MM.1S (cell line): ENCODE results near the gene IL6ST.

Experiments used
- DNase-seq: peaks from one replicate; pipeline ENCODE4 v3.0.0-alpha.2; 2015
- H2AFZ ChIP-seq: fragments of 300-600 bp; sonication (generic); 2 replicates; pipeline ENCODE4 v1.6.0; 2016; ENCODE audit warnings: antibody characterized with exemption, low read length
- H3F3A ChIP-seq: fragments of 300-600 bp; sonication (generic); 2 replicates; pipeline ENCODE4 v1.6.1; 2016; ENCODE audit warnings: mild to moderate bottlenecking, antibody characterized with exemption, low read length, moderate library complexity, mixed read lengths; ENCODE audit not compliant: insufficient read depth
- H3K27ac ChIP-seq: fragments of 300-600 bp; sonication (generic); 2 replicates; pipeline ENCODE4 v1.5.1; 2016; ENCODE audit warnings: mild to moderate bottlenecking, low read length
- H3K27me3 ChIP-seq: fragments of 300-600 bp; sonication (generic); replicated peaks from 2 replicates; pipeline ENCODE4 v1.6.0; 2016; ENCODE audit warnings: low read length; ENCODE audit not compliant: insufficient read depth
- H3K36me3 ChIP-seq: fragments of 300-600 bp; sonication (generic); replicated peaks from 2 replicates; pipeline ENCODE4 v1.6.1; 2016; ENCODE audit warnings: mild to moderate bottlenecking, low read length, mixed read lengths; ENCODE audit not compliant: insufficient read depth
- H3K4me1 ChIP-seq: fragments of 300-600 bp; sonication (generic); 2 replicates; pipeline ENCODE4 v1.6.1; 2016; ENCODE audit warnings: low read length, mixed read lengths
- H3K4me2 ChIP-seq: fragments of 300-600 bp; sonication (generic); 2 replicates; pipeline ENCODE4 v1.6.0; 2016; ENCODE audit warnings: low read depth, low read length
- H3K4me3 ChIP-seq: fragments of 300-600 bp; sonication (generic); 2 replicates; pipeline ENCODE4 v1.5.1; 2016; ENCODE audit warnings: low read length, mixed read lengths
- H3K79me2 ChIP-seq: fragments of 300-600 bp; sonication (generic); 2 replicates; pipeline ENCODE4 v1.6.1; 2016; ENCODE audit warnings: mixed run types, low read length, mixed read lengths
- H3K9ac ChIP-seq: fragments of 300-600 bp; sonication (generic); 2 replicates; pipeline ENCODE4 v1.6.1; 2016; ENCODE audit warnings: low read length, mixed read lengths
- H3K9me2 ChIP-seq: fragments of 300-600 bp; sonication (generic); replicated peaks from 2 replicates; pipeline ENCODE4 v1.6.1; 2016; ENCODE audit warnings: mild to moderate bottlenecking, low read length, mixed read lengths; ENCODE audit not compliant: insufficient read depth
- H3K9me3 ChIP-seq: fragments of 300-600 bp; sonication (generic); replicated peaks from 2 replicates; pipeline ENCODE4 v1.6.1; 2016; ENCODE audit warnings: mild to moderate bottlenecking, low read length, mixed read lengths; ENCODE audit not compliant: insufficient read depth
- H4K20me1 ChIP-seq: fragments of 300-600 bp; sonication (generic); 2 replicates; pipeline ENCODE4 v1.6.1; 2016; ENCODE audit warnings: mild to moderate bottlenecking, low read length, moderate library complexity, mixed read lengths; ENCODE audit not compliant: insufficient read depth
- EZH2 ChIP-seq: fragments of 300-600 bp; sonication (generic); optimal IDR thresholded peaks from 2 replicates; pipeline ENCODE3; 2017; ENCODE audit warnings: low read depth, mild to moderate bottlenecking, antibody characterized with exemption, low read length, mixed read lengths
- EZH2phosphoT487 ChIP-seq: fragments of 300-600 bp; sonication (generic); IDR thresholded peaks from 2 replicates; pipeline ENCODE4 v1.6.1; 2018; ENCODE audit warnings: antibody characterized with exemption, low read length
- TF ChIP-seq, protein P1 (sequence below): fragments of 300-600 bp; sonication (generic); IDR thresholded peaks from 2 replicates; pipeline ENCODE4 v1.5.1; 2016; ENCODE audit warnings: antibody characterized with exemption, low read length, mixed read lengths

IL6ST gene

DNA sequence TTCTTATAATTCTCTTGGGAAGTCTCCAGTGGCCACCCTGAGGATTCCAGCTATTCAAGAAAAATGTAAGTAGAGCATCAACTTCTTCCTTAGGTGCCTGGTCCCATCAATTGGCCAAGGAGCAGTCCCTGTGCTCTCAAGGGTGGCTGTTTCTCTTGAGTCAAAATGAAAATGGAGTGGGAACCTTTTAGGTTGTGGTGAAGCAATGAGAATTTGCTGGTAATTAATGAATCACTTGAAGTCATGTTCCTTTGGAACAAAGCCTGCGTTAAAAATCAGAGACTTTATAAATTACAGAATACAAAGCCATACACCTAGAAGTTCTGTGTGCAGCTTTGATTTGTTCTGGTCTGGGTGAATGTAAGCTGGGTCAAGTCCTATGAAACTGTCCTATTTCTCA is 94.7 kb downstream of the IL6ST start:
- Histone ChIP-seq H3K4me3 (no peak overlapping the region), H2AFZ (no peak overlapping the region), H3K79me2 (no peaks in the 10 kb centered on the region), H3K9ac (no peak overlapping the region), H3K36me3 (no peaks in the 10 kb centered on the region), H3K27me3 (no peaks in the 10 kb centered on the region), H4K20me1 (no peaks in the 10 kb centered on the region), H3K9me3 (no peaks in the 10 kb centered on the region), H3K27ac (no peak overlapping the region), H3F3A (no peaks in the 10 kb centered on the region), H3K4me1 (no peaks in the 10 kb centered on the region), H3K9me2 (no peaks in the 10 kb centered on the region), H3K4me2 (no peak overlapping the region)
- DNase-seq, result no peak
- TF ChIP-seq EZH2, result no peak
- TF ChIP-seq, protein P1, sequence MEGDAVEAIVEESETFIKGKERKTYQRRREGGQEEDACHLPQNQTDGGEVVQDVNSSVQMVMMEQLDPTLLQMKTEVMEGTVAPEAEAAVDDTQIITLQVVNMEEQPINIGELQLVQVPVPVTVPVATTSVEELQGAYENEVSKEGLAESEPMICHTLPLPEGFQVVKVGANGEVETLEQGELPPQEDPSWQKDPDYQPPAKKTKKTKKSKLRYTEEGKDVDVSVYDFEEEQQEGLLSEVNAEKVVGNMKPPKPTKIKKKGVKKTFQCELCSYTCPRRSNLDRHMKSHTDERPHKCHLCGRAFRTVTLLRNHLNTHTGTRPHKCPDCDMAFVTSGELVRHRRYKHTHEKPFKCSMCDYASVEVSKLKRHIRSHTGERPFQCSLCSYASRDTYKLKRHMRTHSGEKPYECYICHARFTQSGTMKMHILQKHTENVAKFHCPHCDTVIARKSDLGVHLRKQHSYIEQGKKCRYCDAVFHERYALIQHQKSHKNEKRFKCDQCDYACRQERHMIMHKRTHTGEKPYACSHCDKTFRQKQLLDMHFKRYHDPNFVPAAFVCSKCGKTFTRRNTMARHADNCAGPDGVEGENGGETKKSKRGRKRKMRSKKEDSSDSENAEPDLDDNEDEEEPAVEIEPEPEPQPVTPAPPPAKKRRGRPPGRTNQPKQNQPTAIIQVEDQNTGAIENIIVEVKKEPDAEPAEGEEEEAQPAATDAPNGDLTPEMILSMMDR, result no peak
- TF ChIP-seq EZH2phosphoT487, result no peak

DNA sequence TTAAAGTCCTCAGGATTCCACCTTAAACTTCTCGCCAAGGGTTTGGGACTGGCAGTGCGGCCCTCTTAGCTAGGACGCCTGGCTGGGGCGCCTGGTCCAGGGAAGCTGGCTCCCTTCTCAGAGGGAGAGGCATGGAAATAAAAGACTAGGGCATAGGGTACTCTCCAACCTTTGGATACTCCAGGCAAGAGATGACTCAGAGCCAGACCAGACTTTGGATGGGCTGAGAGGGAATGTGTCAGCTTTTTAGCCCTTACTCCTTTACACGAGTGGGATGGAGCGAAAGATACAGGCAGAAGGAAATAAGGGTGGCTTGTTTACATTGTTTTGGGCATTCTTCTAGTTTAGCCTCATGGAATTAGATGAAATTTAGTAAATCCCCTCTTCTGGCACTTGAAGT is 95.4 kb downstream of the IL6ST start:
- no peak overlapping the region for H3K9ac ChIP-seq
- H3K9me3 ChIP-seq, result no peaks in the 10 kb centered on the region
- H3K4me2 ChIP-seq, result no peak overlapping the region
- DNase-seq, result no peak
- no peaks in the 10 kb centered on the region for H4K20me1 ChIP-seq
- H3K36me3 ChIP-seq, result no peaks in the 10 kb centered on the region
- no peaks in the 10 kb centered on the region for H3K27me3 ChIP-seq
- no peak overlapping the region for H3K27ac ChIP-seq
- no peaks in the 10 kb centered on the region for H3F3A ChIP-seq
- no peaks in the 10 kb centered on the region for H3K79me2 ChIP-seq
- H2AFZ ChIP-seq, result no peak overlapping the region
- H3K4me1 ChIP-seq, result peaks cover 3% of the 10 kb centered on the region
- H3K4me3 ChIP-seq, result no peak overlapping the region
- no peaks in the 10 kb centered on the region for H3K9me2 ChIP-seq
- TF ChIP-seq EZH2 (no peak), EZH2phosphoT487 (no peak)
- TF ChIP-seq, protein P1, result no peak

DNA sequence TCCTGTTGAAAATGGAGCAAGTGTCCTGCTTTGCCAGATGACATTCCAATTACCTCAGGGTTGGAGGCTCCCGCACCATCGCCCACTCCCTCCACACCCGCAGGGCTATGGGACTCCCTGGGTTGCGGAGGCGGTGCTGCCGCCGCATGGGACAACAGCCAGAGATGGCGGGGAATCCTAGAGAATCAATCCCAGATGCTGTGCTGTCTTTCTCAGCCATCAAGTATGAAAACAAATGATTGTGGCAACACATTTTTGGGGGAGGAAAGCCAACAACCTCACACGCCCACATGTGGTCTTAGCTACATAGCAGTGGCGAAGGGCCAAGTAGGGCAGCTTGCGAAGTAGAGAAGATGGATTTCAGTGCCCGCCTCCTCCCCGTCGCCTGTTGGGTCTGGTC is 96.9 kb downstream of the IL6ST start:
- no peaks in the 10 kb centered on the region for H3K36me3 ChIP-seq
- H2AFZ ChIP-seq, result no peak overlapping the region
- TF ChIP-seq EZH2phosphoT487, result no peak
- TF ChIP-seq EZH2, result no peak
- TF ChIP-seq, protein P1, result no peak

More for the DNA sequence above, 96.9 kb downstream of the IL6ST start:
- Histone ChIP-seq H4K20me1 (no peaks in the 10 kb centered on the region), H3K9ac (no peak overlapping the region), H3K27me3 (no peaks in the 10 kb centered on the region), H3K4me3 (no peak overlapping the region), H3F3A (no peaks in the 10 kb centered on the region), H3K9me3 (no peaks in the 10 kb centered on the region), H3K27ac (no peak overlapping the region), H3K4me1 (peaks cover 7% of the 10 kb centered on the region), H3K4me2 (no peak overlapping the region), H3K79me2 (no peaks in the 10 kb centered on the region), H3K9me2 (no peaks in the 10 kb centered on the region)
- no peak for DNase-seq
